MM.1S (cell line): Measurements from ENCODE around the gene BBS10.
"Not testable (repeated sequence)": the region's sequence is repeated elsewhere in the genome, so short reads cannot be mapped to it uniquely, and the experiment has no call there.

Experiments
- DNase-seq: peaks from one replicate; pipeline ENCODE4 v3.0.0-alpha.2; 2015
- H2AFZ ChIP-seq: fragments of 300-600 bp; sonication (generic); 2 replicates; pipeline ENCODE4 v1.6.0; 2016; ENCODE audit warnings: antibody characterized with exemption, low read length
- H3F3A ChIP-seq: fragments of 300-600 bp; sonication (generic); 2 replicates; pipeline ENCODE4 v1.6.1; 2016; ENCODE audit warnings: mild to moderate bottlenecking, antibody characterized with exemption, low read length, moderate library complexity, mixed read lengths; ENCODE audit not compliant: insufficient read depth
- H3K27ac ChIP-seq: fragments of 300-600 bp; sonication (generic); 2 replicates; pipeline ENCODE4 v1.5.1; 2016; ENCODE audit warnings: mild to moderate bottlenecking, low read length
- H3K27me3 ChIP-seq: fragments of 300-600 bp; sonication (generic); replicated peaks from 2 replicates; pipeline ENCODE4 v1.6.0; 2016; ENCODE audit warnings: low read length; ENCODE audit not compliant: insufficient read depth
- H3K36me3 ChIP-seq: fragments of 300-600 bp; sonication (generic); replicated peaks from 2 replicates; pipeline ENCODE4 v1.6.1; 2016; ENCODE audit warnings: mild to moderate bottlenecking, low read length, mixed read lengths; ENCODE audit not compliant: insufficient read depth
- H3K4me1 ChIP-seq: fragments of 300-600 bp; sonication (generic); 2 replicates; pipeline ENCODE4 v1.6.1; 2016; ENCODE audit warnings: low read length, mixed read lengths
- H3K4me2 ChIP-seq: fragments of 300-600 bp; sonication (generic); 2 replicates; pipeline ENCODE4 v1.6.0; 2016; ENCODE audit warnings: low read depth, low read length
- H3K4me3 ChIP-seq: fragments of 300-600 bp; sonication (generic); 2 replicates; pipeline ENCODE4 v1.5.1; 2016; ENCODE audit warnings: low read length, mixed read lengths
- H3K79me2 ChIP-seq: fragments of 300-600 bp; sonication (generic); 2 replicates; pipeline ENCODE4 v1.6.1; 2016; ENCODE audit warnings: mixed run types, low read length, mixed read lengths
- H3K9ac ChIP-seq: fragments of 300-600 bp; sonication (generic); 2 replicates; pipeline ENCODE4 v1.6.1; 2016; ENCODE audit warnings: low read length, mixed read lengths
- H3K9me2 ChIP-seq: fragments of 300-600 bp; sonication (generic); replicated peaks from 2 replicates; pipeline ENCODE4 v1.6.1; 2016; ENCODE audit warnings: mild to moderate bottlenecking, low read length, mixed read lengths; ENCODE audit not compliant: insufficient read depth
- H3K9me3 ChIP-seq: fragments of 300-600 bp; sonication (generic); replicated peaks from 2 replicates; pipeline ENCODE4 v1.6.1; 2016; ENCODE audit warnings: mild to moderate bottlenecking, low read length, mixed read lengths; ENCODE audit not compliant: insufficient read depth
- H4K20me1 ChIP-seq: fragments of 300-600 bp; sonication (generic); 2 replicates; pipeline ENCODE4 v1.6.1; 2016; ENCODE audit warnings: mild to moderate bottlenecking, low read length, moderate library complexity, mixed read lengths; ENCODE audit not compliant: insufficient read depth
- CTCF ChIP-seq: fragments of 300-600 bp; sonication (generic); IDR thresholded peaks from 2 replicates; pipeline ENCODE4 v1.5.1; 2016; ENCODE audit warnings: antibody characterized with exemption, low read length, mixed read lengths
- EZH2 ChIP-seq: fragments of 300-600 bp; sonication (generic); optimal IDR thresholded peaks from 2 replicates; pipeline ENCODE3; 2017; ENCODE audit warnings: low read depth, mild to moderate bottlenecking, antibody characterized with exemption, low read length, mixed read lengths
- EZH2phosphoT487 ChIP-seq: fragments of 300-600 bp; sonication (generic); IDR thresholded peaks from 2 replicates; pipeline ENCODE4 v1.6.1; 2018; ENCODE audit warnings: antibody characterized with exemption, low read length

BBS10 gene

DNA sequence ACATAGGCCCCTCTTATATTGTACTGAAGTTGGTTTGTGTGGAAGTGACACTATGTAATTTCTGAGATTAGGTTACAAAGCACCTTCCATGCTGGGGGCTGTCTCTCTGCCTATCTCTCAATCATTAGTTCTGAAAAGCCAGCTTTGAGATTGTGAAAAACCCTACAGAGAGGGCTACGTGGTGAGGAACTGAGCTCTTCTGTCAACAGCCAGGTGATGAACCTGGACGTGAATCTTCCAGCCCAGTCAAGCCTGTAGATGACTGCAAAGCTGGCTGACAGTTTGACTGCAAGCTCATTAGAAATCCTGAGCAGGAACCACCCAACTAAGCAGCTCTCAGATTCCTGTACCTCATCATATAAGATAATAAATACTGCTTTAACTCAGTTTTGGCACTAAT lies 36.3 kb upstream of the BBS10 start:
- H3F3A ChIP-seq, result no peaks in the 10 kb centered on the region
- no peaks in the 10 kb centered on the region for H3K79me2 ChIP-seq
- DNase-seq, result no peak
- no peak for TF ChIP-seq EZH2
- no peak for TF ChIP-seq EZH2phosphoT487
- TF ChIP-seq CTCF, result no peak
- no peak overlapping the region for H3K4me2 ChIP-seq
- no peaks in the 10 kb centered on the region; the same call in 1 of the 2 replicates for H3K36me3 ChIP-seq
- H4K20me1 ChIP-seq, result no peaks in the 10 kb centered on the region
- H3K4me1 ChIP-seq, result no peaks in the 10 kb centered on the region
- H3K9me2 ChIP-seq, result no peaks in the 10 kb centered on the region
- no peak overlapping the region for H3K27ac ChIP-seq
- no peaks in the 10 kb centered on the region for H3K27me3 ChIP-seq
- H3K4me3 ChIP-seq, result no peak overlapping the region
- no peak overlapping the region for H2AFZ ChIP-seq
- no peak overlapping the region for H3K9ac ChIP-seq
- no peaks in the 10 kb centered on the region for H3K9me3 ChIP-seq

DNA sequence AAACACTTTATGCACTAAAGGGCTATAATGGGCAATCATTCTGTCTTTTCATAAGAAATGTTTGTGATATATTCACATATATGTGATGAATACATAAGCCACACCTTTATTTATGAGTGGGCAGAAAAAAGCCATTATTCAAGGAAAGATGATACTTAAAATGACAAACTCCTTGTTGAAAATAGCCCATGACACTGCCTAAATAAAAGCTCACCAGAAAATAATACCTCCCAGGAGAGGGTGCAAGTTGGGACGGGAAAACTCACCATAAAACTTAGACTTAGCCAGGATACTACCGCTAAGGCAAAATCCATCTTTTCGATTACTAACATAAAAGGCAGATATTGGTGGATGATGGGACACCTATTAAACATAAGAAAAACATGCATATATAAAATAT lies 35.8 kb upstream of the BBS10 start:
- no peak overlapping the region for H3K4me3 ChIP-seq
- no peaks in the 10 kb centered on the region for H3K9me3 ChIP-seq
- no peak overlapping the region for H3K4me2 ChIP-seq
- H3K27ac ChIP-seq, result no peak overlapping the region
- DNase-seq, result no peak
- H3F3A ChIP-seq, result no peaks in the 10 kb centered on the region
- H2AFZ ChIP-seq, result no peak overlapping the region
- H3K79me2 ChIP-seq, result no peaks in the 10 kb centered on the region
- no peaks in the 10 kb centered on the region for H3K4me1 ChIP-seq
- no peaks in the 10 kb centered on the region for H3K27me3 ChIP-seq
- H4K20me1 ChIP-seq, result no peaks in the 10 kb centered on the region
- no peak overlapping the region for H3K9ac ChIP-seq
- TF ChIP-seq EZH2phosphoT487, result no peak
- TF ChIP-seq CTCF, result no peak
- no peak for TF ChIP-seq EZH2
- H3K9me2 ChIP-seq, result no peaks in the 10 kb centered on the region
- H3K36me3 ChIP-seq, result no peaks in the 10 kb centered on the region; the same call in 1 of the 2 replicates

- Histone ChIP-seq H3F3A (no peaks in the 10 kb centered on the region), H4K20me1 (no peaks in the 10 kb centered on the region), H3K4me3 (no peak overlapping the region), H3K27ac (no peak overlapping the region), H3K9ac (no peak overlapping the region), H3K4me2 (no peak overlapping the region), H3K36me3 (0 out of 2 replicates have a peak, but pooled peaks cover 4% of the 10 kb centered on the region), H3K9me2 (no peaks in the 10 kb centered on the region), H2AFZ (no peak overlapping the region), H3K79me2 (no peaks in the 10 kb centered on the region), H3K27me3 (no peaks in the 10 kb centered on the region), H3K4me1 (no peaks in the 10 kb centered on the region), H3K9me3 (no peaks in the 10 kb centered on the region)
- TF ChIP-seq EZH2, result no peak
- TF ChIP-seq EZH2phosphoT487, result no peak
- no peak for TF ChIP-seq CTCF
- DNase-seq, result no peak
These were observed 31.0 kb upstream of the BBS10 start for GRCh38 chr12:76379261-76379660.

DNA sequence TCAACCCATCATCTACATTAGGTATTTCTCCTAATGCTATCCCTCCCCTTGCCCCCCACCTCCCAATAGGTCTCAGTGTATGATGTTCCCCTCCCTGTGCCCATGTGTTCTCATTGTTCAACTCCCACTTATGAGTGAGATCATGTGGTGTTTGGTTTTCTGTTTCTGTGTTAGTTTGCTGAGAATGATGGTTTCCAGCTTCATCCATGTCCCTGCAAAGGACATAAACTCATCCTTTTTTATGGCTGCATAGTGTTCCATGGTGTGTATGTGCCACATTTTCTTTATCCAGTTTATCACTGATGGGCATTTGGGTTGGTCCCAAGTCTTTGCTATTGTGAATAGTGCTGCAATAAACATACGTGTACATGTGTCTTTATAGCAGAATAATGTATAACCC lies 28.7 kb upstream of the BBS10 start:
- not testable (repeated sequence) for H3F3A ChIP-seq, H2AFZ ChIP-seq, H3K27ac ChIP-seq, H3K4me3 ChIP-seq, H3K9me2 ChIP-seq, H4K20me1 ChIP-seq, H3K4me2 ChIP-seq, H3K4me1 ChIP-seq, H3K79me2 ChIP-seq, H3K9me3 ChIP-seq, H3K36me3 ChIP-seq, H3K9ac ChIP-seq, DNase-seq, H3K27me3 ChIP-seq
